OCI-M2 (cell line): ENCODE results near the gene TFF3.

Experiments used
- DNase-seq: peaks from one replicate; lab custom pipeline; 2025; ENCODE audit not compliant: unreplicated experiment; lab: John Stamatoyannopoulos, UW

TFF3 gene

DNA sequence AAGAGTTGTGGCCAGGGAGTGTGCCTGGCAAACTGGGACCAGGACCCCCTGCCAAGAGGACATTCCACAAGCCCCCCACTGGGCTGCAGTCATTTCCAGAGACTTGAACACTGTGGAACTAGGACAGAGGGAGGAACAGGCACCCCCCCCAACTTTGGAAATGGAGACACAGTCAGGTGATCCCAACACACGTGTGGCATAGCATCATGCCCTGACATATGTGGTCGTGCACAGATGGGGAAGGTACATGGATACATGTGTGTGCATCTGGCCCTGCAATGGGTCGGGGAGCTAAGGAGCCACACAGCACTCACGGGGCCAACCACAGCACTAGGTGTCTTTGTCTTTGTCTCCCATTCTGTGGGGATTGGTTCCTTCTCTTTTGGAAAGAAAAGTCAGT lies 6.6 kb upstream of the TFF3 start:
- DNase-seq = no peak

DNA sequence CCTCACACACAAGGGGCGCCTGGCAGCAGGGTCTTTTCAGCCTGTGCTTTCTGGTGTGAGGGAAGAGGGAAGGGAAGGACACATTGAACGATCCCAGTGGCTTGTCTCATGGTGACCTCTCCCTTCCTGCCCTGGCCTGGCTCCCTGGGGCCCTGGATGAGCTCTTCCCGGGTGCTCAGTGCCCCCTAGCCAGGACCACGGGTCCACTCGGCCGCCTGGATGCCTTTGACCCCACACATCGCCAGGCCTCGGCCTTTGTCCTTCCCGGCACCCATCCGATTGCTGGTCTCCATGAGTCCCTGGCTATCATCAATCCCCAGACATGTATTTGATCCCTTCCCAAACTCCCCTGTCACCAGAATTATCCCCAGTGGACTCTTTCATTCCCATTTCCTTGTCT lies 6.0 kb upstream of the TFF3 start:
- DNase-seq = no peak

DNA sequence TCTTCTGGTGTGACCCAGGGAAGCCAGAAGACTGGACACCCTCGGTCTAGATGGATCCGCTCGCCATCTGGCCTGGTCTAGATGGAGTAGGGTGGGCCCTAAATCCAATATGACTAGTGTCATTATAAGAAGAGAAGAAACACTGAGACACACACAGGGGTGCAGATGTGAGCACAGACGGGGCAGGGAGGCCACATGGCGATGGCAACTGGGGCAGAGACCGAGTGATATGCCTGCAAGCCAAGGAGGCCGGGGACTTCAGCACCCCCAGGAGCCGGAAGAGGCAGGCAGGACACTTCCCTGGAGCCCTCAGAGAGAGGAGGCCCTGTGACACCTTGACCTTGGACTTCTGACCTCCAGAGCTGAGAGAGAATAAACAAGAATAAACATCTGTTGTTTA lies 5.6 kb upstream of the TFF3 start:
- no peak for DNase-seq

DNA sequence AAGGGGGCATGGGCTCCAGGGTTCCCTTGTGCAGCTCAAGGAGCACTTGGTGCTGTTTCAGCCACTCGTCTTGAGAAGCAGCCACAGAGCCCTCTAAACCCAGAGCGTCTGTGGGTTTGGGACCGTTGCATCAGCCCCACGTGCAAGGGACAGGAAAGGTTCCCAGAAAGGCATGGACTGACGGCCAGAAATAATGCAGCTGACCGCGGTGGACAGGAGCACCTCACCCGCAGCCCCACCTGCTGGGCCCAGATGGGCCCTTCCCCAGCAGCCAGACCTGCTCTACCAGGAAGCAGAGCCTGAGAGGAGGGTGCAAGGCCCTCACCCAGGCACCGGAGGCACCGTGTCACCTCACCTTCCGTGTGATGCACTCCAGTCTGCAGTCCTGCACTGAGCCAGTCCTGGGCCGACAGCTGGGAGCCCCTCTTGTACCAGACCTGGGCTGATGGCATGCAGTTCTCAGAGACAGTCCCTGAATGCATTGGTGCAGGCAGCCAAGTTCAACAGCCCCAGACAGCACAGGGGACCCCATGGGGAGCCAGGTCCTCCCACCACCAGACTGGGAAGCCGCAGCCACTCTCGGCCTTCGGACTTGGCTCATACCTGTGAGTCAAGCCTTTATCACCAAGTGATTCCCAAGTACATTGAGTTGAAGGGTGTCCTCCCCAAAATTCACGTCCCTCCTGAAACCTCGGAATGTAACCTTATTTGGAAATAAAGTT lies 4.8 kb upstream of the TFF3 start:
- no peak for DNase-seq

DNA sequence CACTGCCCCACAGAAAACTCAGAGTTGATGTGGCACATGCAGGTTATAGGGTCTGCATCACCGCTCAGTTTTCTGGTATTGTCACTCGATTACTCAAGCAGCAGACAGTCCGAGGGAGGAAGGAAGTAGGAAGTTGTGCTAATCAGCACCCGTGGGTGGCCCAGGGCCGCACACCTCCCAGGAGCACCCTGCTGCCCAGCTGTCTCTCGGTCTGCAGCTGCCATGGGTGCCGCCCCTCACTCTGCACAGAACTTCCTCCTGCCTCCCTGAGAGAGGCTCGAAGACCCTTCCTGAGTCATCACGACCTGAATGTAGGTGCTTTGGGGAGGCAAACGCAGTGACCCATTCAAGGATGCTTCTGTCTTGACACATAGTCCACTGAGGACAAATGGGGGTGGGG lies 4.2 kb upstream of the TFF3 start:
- no peak for DNase-seq

DNA sequence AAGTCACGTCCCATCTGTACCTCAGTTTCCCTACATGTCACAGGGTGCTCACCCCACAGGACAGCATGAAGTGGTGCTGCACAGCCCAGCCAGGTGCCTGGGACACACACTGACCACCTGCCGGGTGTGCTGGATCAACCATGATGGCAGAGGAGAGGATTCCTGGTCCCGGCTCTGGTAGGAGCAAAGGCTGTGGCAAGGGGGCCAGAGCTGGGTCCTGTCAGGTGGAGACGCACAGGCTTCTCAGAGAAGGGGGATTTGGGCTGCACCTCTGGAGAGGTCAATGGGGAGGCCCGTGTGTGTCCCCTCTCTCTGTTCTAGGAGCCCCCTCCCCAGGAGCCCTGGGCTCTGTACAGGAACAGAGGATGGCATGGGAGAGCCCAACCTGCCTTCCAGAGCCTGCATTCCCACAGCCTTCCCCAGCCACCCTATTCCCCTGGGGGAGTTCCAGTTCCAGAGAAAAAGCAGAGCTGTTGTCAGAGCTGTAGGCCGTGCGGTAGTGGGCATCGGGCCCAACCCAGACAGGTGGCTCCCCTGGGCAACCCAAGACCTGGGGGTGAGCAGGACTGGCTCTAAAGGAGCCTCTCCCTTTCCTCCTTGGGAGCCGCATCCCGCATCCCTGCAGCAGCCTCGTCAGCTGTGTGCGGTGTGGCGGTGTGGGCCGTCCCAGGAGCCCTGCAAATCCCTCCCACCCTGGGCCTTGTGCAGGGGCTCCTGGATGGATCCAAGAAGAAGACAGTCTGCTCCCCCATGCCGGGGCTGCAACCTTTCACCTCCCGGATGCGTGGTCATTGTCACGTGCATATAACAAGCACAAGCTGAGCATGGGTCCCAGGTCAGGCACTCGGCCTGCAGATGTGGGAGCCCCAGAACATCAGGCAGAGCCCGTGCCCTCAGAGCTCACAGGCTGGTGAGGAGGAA lies 2.9 kb upstream of the TFF3 start:
- DNase-seq = no peak

DNA sequence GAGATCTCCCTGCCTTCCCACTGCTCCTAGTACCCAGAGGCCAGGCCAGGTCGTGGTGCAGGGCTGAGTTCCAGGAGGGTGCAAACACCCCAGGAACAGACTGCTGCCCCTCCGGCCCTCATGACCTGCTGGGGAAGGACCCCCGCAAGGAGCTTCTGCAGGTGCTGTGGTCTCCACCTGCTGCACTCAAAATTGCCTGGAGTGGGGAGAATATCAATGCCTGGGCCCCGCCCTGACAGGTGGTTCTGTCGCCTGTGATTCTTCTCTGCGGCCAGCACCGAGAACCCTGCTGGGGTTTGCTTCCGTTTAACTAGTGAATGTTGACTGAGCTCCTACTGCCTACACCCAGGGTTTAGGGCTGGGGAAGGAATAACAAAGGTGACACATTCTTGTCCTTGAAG lies 2.1 kb upstream of the TFF3 start:
- no peak for DNase-seq

DNA sequence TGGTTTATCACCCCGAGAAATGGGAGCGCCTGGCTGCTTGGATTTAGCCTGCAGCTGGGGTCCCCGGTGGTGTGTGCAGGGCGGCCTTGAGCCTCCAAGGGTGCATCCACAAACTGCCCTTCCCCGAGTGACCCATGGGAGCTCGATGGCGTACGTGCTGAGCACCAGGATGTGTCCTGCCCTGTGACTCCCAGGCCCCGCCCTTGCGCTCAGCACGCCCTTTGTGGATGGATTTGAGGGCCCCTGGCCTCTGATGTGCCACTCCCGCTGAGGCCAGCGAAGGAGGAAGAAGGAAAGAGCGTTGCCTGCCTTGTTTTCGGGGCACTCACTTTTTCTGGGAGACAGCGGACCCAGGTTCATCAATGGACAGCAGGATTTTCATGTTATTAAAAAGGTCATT lies 1.7 kb upstream of the TFF3 start:
- no peak for DNase-seq

DNA sequence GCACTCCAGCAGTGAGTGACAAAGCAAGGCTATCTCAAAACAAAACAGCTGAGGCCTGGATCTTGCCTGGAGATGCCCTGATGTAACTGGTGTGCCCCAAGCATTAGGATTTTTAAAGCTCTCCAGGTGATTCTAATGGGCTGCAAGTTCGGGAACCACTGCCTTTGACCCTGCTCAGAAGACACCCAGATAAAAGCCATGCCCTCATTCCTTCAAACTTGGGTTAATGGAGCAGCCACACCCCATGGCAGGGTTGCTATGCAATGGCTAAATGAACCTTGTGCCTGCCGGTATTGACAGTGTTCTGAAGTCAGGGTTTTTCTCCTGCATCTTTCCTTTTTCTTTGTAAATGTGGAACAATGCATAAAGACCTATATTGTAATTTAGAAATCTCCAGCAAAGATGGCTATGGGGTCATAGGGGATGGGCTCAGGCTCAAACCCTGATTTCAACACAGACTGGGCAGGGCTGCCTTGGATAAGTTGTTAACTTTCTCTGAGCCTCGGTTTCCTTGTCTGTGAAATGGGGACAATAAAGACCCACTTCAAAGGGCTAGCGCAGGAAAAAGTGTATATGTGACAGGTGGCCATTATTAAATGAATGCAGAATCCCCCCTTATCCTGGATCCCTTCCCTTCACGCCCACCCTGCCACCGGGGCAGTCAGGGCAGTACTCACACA lies 453 bp downstream of the TFF3 start:
- no peak for DNase-seq

DNA sequence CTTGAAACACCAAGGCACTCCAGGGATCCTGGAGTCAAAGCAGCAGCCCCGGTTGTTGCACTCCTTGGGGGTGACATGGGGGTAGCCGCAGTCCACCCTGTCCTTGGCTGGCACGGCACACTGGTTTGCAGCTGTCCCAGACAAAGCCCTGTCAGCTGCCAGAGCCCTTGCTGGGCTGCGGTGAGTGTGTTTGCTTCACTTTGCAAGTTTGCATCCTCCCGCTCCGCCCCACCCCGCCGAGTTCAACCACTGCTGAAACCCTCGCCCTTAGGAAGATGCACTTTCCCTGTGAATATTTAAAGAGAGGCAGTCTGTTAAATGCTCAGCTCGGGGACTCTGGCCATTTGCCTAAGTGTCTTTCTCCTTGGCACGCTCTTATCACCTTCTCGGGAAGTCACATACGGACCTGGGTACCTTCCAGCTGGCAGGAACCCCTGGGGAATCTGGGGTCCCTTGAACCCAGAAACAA lies 1.7 kb downstream of the TFF3 start:
- no peak for DNase-seq

DNA sequence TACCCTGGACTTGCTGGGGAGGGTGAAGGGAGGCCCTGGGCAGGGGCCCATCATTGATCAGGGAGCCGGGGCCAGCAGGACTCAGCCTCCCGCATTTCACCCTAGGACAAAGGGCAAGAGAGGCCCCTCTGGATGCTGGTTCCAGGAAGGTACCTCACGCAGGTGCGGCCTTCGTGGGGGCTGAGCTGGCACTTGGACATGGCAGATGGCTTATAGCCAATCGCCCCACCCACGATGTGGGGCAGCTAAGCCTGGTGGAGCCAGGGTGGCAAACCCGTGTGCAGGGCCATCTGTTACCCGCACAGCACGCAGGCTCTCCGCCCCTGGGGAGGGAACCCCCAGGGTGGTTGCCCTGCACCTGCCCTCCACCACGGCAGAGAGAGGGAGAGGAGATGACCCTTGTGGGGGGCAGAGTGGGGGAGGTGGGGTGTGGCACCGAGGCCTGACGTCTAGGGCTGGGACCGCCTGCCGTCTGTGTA lies 2.5 kb downstream of the TFF3 start:
- no peak for DNase-seq

DNA sequence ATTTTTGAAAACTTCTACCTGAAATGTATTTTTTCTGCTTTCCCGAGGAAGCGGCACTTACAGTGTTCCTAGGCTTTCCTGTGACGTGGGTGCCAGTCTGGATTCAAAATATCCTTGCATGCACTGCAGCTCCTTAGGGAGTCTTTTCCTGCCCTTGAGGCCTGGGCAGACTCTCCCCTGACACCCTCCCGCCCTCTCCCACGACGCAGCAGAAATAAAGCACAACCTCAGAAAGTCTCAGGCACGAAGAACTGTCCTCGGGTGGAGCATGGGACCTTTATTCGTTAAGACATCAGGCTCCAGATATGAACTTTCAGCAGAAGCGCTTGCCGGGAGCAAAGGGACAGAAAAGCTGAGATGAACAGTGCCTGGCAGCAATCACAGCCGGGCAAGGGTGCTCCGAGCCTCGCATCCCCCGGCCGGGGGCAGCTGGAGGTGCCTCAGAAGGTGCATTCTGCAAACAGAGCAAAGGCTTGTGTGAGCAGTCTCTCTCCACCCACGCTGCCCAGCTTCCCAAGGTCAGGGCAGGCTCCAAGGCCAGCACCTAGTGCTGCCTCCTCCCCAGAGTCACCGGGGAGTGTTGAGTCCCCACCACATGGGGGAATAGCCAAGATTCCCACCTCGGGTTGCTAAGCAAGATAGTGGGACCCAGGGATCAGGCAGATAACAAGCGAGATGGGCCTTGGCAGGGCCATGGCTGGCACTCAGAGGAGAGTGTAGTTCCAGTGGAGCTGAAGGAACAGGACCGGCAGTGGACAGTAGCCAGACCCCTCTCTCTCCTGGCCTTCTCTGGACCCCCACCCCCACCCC lies 3.2 kb downstream of the TFF3 start:
- DNase-seq = no peak

DNA sequence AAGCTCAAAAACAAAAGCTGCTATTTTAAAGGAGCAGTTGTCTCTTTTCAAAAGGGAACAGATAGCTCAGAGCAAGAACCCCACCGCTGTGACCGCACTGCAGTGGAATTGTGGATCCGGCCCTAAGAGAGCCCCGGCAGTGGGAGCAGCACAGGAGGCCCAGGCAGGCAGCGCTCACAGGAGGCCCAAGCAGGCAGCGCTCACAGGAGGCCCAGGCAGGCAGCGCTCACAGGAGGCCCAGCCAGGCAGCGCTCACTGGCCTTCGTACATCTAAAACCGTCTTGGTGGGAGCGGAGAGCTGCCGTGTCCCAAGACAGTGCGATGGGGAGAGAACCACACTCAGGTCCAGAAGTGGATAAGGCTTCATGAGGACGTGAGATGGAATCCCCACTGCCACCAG lies 4.0 kb downstream of the TFF3 start:
- no peak for DNase-seq

DNA sequence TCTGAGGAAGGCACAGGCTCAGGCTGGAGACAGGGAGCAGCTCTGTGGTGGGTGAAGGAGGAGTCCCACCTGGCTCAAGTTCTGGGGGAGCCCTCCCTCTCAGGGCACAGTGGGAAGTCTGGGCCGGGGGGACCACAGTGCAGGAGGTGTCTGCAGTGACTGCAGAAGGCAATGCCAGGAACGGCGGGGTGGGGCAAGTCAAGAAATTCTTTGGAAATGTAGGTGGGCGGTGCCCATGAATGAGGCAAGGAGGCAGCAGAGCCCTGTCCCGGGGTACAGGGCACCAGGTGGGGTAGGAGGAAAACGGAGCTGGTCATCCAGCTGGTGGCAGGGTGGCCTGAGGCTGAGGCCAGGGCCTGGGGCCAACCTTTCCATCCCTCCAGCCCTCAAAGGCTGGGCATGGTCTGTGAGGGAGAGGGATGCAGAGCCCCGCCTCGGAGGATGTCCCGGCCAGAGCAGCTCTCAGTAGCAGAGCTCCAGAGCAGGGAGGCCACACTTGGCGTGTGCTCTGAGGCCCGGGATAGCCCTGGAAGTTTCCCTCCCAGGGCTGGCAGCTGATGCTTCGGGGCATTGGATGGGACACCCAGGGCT lies 4.7 kb downstream of the TFF3 start:
- no peak for DNase-seq

DNA sequence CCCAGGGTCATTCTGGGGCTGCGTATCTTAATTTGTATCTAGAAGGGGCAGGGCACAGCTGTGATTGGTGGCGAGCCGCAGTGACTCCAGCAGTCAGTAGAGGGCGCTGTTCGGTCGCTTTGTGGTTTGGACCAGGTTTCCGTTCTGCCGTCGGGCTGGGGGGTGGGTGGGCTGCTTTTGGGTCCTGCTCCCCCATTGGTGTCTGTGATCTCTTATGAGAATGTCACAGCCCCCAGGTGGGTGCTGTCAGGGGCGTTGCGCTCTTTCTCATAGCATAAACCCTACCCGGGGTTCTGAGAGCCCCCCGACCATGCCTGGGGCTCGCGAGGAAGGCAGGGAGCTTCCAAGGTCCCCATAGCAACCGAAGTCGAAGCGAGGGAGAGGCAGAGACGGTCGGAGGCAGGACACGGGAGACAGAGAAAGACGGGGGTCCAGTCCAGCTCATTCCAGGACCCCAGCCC lies 5.4 kb downstream of the TFF3 start:
- DNase-seq = peak; percentile 31

DNA sequence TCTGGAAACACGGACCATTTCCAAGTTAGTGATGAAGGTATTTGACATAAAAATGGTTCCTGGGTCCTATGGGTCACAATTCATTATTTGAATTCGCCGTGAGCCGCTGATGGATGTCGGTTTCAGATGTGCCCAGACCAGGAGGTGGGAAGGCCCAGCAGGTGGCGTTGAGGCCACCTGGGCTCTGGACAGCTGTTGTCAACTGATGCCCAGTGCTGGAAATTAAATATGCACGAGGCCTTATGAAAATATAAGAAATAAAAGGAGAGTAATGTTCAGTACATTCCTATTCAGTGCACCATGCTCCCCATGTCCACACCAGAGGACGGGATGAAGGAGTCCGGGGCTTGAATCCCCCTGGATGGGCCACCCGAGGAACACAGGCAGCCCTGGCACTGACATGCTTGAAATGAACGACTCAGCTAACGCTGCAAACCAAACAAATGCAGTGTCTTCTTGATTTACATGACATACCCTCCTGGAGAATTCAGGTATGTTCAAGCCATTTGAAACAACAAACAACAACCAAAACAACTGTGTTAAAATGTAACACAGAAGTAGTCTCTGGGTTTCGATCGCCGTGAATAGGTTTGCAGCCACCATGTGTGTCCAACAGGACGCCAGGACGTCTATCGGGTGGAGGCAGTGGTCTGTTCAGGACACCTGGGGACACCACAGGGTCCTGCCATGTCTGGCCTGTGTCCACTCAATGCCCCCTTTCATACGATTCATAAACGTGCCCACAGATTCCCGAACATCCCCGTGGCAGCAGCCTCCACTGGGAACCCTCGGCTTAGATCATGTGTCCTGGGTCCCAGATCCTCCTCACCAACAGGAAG lies 6.1 kb downstream of the TFF3 start:
- no peak for DNase-seq

DNA sequence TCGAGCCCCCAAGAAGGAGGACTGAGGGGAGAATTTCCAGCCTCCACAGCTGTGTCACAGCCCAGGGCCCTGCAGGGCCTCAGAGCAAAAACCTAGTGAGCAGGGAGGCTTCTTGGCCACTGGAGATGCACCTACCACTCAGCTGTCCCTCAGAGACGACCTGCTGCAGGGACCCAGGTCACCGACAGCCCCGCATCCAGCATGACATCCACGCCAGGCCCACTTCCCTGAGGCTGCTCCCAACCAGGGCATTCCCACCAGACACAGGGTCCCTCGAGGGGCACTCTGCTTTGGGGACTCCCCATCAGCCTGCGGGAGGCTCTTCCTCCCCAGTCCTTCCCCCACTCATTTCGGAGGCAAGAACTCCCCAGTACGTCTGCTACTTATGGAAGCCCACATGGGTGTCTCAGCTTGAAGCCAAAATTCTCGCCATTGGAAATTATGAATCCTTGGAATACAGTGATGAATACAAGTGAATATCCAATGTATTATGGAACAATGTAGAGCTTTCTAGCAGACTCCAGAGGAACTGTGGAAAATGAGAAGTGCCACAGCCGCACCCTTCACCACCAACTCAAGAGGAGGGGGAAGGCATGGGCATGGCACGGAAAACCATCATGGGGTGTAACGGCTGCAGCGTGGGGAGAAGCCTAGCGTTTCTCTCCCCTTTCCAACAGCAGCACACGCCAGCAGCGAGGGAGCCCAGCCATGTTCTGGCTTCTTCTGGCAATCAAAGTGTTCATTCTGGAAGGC lies 6.9 kb downstream of the TFF3 start:
- no peak for DNase-seq

DNA sequence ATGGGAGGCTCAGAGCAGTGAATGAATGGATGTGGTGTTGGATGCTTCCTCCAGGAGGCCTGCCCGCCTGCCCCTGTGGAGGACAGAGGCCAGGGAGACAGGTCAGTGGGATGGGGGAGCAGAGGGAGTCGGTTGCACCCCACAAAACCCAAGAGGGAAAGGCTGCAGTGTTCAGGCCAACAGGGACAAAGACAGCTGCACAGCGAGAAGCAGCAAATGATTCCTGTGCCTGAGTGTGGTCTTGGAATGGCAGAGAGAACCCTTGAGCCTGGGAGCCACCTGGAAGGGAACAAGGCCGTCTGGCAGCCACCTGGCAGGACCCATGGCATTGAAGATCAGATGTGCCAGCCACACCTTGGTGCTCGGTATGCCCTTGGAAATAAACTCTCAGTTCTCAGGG lies 8.1 kb downstream of the TFF3 start:
- no peak for DNase-seq
